Neural progenitor cell (in vitro differentiated cells): ENCODE data around the gene GLI1. TPM values are rescaled to one million over a fixed set of nuclear protein-coding genes. Genes with fewer than 3 reads are reported as not detected.
"Not testable (repeated sequence)": the region's sequence is repeated elsewhere in the genome, so short reads cannot be mapped to it uniquely, and the experiment has no call there.

ENCODE experiments used
- DNase-seq: peaks from one replicate; pipeline ENCODE4 v3.0.0-alpha.2; 2016; ENCODE audit warnings: low spot score
- H2AFZ ChIP-seq: fragments of 200-600 bp; sonication (generic); replicated peaks from 2 replicates; pipeline ENCODE4 v1.6.1; 2016; ENCODE audit warnings: antibody characterized with exemption
- H3F3A ChIP-seq: fragments of 200-600 bp; sonication (generic); 2 replicates; pipeline ENCODE4 v1.6.1; 2016; ENCODE audit warnings: antibody characterized with exemption, low read depth
- H3K27ac ChIP-seq: fragments of 200-600 bp; sonication (generic); 2 replicates; pipeline ENCODE4 v1.5.1; 2016; ENCODE audit warnings: mild to moderate bottlenecking
- H3K27me3 ChIP-seq: fragments of 200-600 bp; sonication (generic); 2 replicates; pipeline ENCODE4 v1.6.1; 2016; ENCODE audit warnings: mild to moderate bottlenecking, moderate library complexity
- H3K36me3 ChIP-seq: fragments of 200-600 bp; sonication (generic); 2 replicates; pipeline ENCODE4 v1.5.1; 2016
- H3K4me1 ChIP-seq: fragments of 200-600 bp; sonication (generic); 2 replicates; pipeline ENCODE4 v1.6.1; 2016; ENCODE audit warnings: mixed run types
- H3K4me2 ChIP-seq: fragments of 200-600 bp; sonication (generic); 2 replicates; pipeline ENCODE4 v1.6.1; 2016
- H3K4me3 ChIP-seq: fragments of 200-600 bp; sonication (generic); 2 replicates; pipeline ENCODE4 v1.5.1; 2016
- H3K79me2 ChIP-seq: fragments of 200-600 bp; sonication (generic); 2 replicates; pipeline ENCODE4 v1.6.1; 2016; ENCODE audit warnings: low read depth
- H3K9ac ChIP-seq: fragments of 200-600 bp; sonication (generic); 2 replicates; pipeline ENCODE4 v1.6.1; 2016
- H3K9me3 ChIP-seq: fragments of 200-600 bp; sonication (generic); 2 replicates; pipeline ENCODE4 v1.5.1; 2016; ENCODE audit warnings: low read depth
- H4K20me1 ChIP-seq: fragments of 200-600 bp; sonication (generic); 2 replicates; pipeline ENCODE4 v1.6.1; 2016; ENCODE audit warnings: low read depth
- H3K27ac Mint-ChIP-seq: 3 replicates; pipeline ENCODE4 v1.8.0; 2021; ENCODE audit warnings: mixed read lengths
- H3K27me3 Mint-ChIP-seq: 2 replicates; pipeline ENCODE4 v1.8.0; 2022; ENCODE audit warnings: low read depth, mild to moderate bottlenecking, inconsistent platforms, moderate library complexity, mixed read lengths; ENCODE audit not compliant: insufficient read depth
- H3K36me3 Mint-ChIP-seq: 3 replicates; pipeline ENCODE4 v1.8.0; 2021; ENCODE audit warnings: mixed read lengths
- H3K4me1 Mint-ChIP-seq: 3 replicates; pipeline ENCODE4 v1.8.0; 2021; ENCODE audit warnings: mixed read lengths
- H3K4me3 Mint-ChIP-seq: 3 replicates; pipeline ENCODE4 v1.8.0; 2021; ENCODE audit warnings: mild to moderate bottlenecking, moderate library complexity, mixed read lengths
- H3K9me3 Mint-ChIP-seq: 3 replicates; pipeline ENCODE4 v1.8.0; 2020; ENCODE audit warnings: mixed read lengths
- CTCF ChIP-seq: fragments of 200-600 bp; sonication (generic); IDR thresholded peaks from 2 replicates; pipeline ENCODE4 v1.5.1; 2017; ENCODE audit warnings: antibody characterized with exemption, mild to moderate bottlenecking
- EZH2 ChIP-seq: fragments of 200-600 bp; sonication (generic); IDR thresholded peaks from 2 replicates; pipeline ENCODE4 v1.6.1; 2017; ENCODE audit warnings: antibody characterized with exemption, mild to moderate bottlenecking, moderate library complexity
- EZH2phosphoT487 ChIP-seq: fragments of 200-600 bp; sonication (generic); IDR thresholded peaks from 2 replicates; pipeline ENCODE4 v1.6.1; 2017; ENCODE audit warnings: antibody characterized with exemption
- total RNA-seq: library from RNA; depleted of rRNA; stranded (reverse); fragments of >200 nt; gene quantifications from 2 replicates; pipeline ENCODE4 v1.2.3, GENCODE V29; 2015; ENCODE audit warnings: low replicate concordance

The GLI1 gene
- total RNA-seq, 1 donor from 2014 or later, result 0.71 TPM

- no peak overlapping the region for H3K9ac ChIP-seq
- no peak for DNase-seq
- H3K36me3 ChIP-seq, result peaks cover 11% of the 10 kb centered on the region
- H4K20me1 ChIP-seq, result no peaks in the 10 kb centered on the region
- H3K27me3 ChIP-seq, result no peaks in the 10 kb centered on the region
- H3K4me1 Mint-ChIP-seq, result peaks cover 13% of the 10 kb centered on the region
- TF ChIP-seq EZH2, result no peak
- TF ChIP-seq CTCF, result peak; percentile 19
- no peak for TF ChIP-seq EZH2phosphoT487
- no peak overlapping the region for H3K4me2 ChIP-seq
- peaks cover 5% of the 10 kb centered on the region for H3K4me1 ChIP-seq
- peaks cover 29% of the 10 kb centered on the region for H3K36me3 Mint-ChIP-seq
- peaks cover 42% of the 10 kb centered on the region for H3F3A ChIP-seq
- no peaks in the 10 kb centered on the region for H3K9me3 Mint-ChIP-seq
- H3K9me3 ChIP-seq, result no peaks in the 10 kb centered on the region
- no peak overlapping the region for H3K27ac Mint-ChIP-seq
- H2AFZ ChIP-seq, result no peak overlapping the region
- H3K79me2 ChIP-seq, result peaks cover 20% of the 10 kb centered on the region
- H3K27me3 Mint-ChIP-seq, result no peaks in the 10 kb centered on the region
- H3K27ac ChIP-seq, result no peak overlapping the region
- H3K4me3 Mint-ChIP-seq, result peak overlapping the region; percentile 6
- H3K4me3 ChIP-seq, result no peak overlapping the region
These were observed 32.1 kb downstream of the GLI1 start for GRCh38 chr12:57491393-57492280.

GRCh38 chr12:57495051-57495701, 35.6 kb downstream of the GLI1 start:
- H3K79me2 ChIP-seq, H3K4me2 ChIP-seq, H3K4me1 Mint-ChIP-seq, H4K20me1 ChIP-seq, H3K27ac Mint-ChIP-seq, H3K4me3 ChIP-seq, H3K9me3 Mint-ChIP-seq, H3K9ac ChIP-seq, DNase-seq, H3K4me1 ChIP-seq, H3K27me3 Mint-ChIP-seq, H2AFZ ChIP-seq, H3K9me3 ChIP-seq, H3K27ac ChIP-seq, H3K4me3 Mint-ChIP-seq, H3K36me3 ChIP-seq, H3K27me3 ChIP-seq: not testable (repeated sequence)
- H3F3A ChIP-seq, result peaks cover 22% of the 10 kb centered on the region
- H3K36me3 Mint-ChIP-seq, result peaks cover 44% of the 10 kb centered on the region

GRCh38 chr12:57496822-57497221, 37.2 kb downstream of the GLI1 start:
- no peaks in the 10 kb centered on the region for H3K79me2 ChIP-seq
- no peaks in the 10 kb centered on the region for H3K4me1 Mint-ChIP-seq
- no peak overlapping the region for H3K9ac ChIP-seq
- no peak overlapping the region for H3K4me3 Mint-ChIP-seq
- no peaks in the 10 kb centered on the region for H3K9me3 Mint-ChIP-seq
- no peaks in the 10 kb centered on the region for H3K9me3 ChIP-seq
- H4K20me1 ChIP-seq, result no peaks in the 10 kb centered on the region
- H3K27ac ChIP-seq, result no peak overlapping the region
- peaks cover 14% of the 10 kb centered on the region for H3K36me3 ChIP-seq
- no peak for DNase-seq
- TF ChIP-seq EZH2phosphoT487 (no peak), EZH2 (no peak), CTCF (no peak)
- no peaks in the 10 kb centered on the region for H3K4me1 ChIP-seq
- no peak overlapping the region for H3K4me2 ChIP-seq
- no peaks in the 10 kb centered on the region for H3K27me3 ChIP-seq
- H3F3A ChIP-seq, result peaks cover 12% of the 10 kb centered on the region
- H3K4me3 ChIP-seq, result no peak overlapping the region
- H3K27me3 Mint-ChIP-seq, result peaks cover 4% of the 10 kb centered on the region
- no peak overlapping the region for H2AFZ ChIP-seq
- H3K27ac Mint-ChIP-seq, result no peak overlapping the region
- H3K36me3 Mint-ChIP-seq, result peaks cover 44% of the 10 kb centered on the region
